Skeletal muscle satellite cell (primary cell): Measurements from ENCODE around the gene HSD3B7.

Source experiments
- H3K27me3 ChIP-seq: 2 replicates; pipeline ENCODE4 v1.7.0; 2013; ENCODE audit warnings: low read length; ENCODE audit not compliant: control insufficient read depth, insufficient read depth
- H3K36me3 ChIP-seq: 2 replicates; pipeline ENCODE4 v1.7.0; 2013; ENCODE audit warnings: mild to moderate bottlenecking, control low read depth, low read length; ENCODE audit not compliant: insufficient read depth
- H3K4me1 ChIP-seq: 2 replicates; pipeline ENCODE4 v1.7.0; 2013; ENCODE audit warnings: low read length; ENCODE audit not compliant: control insufficient read depth, insufficient read depth
- H3K4me2 ChIP-seq: 2 replicates; pipeline ENCODE4 v1.7.0; 2013; ENCODE audit warnings: mild to moderate bottlenecking, low read length
- H3K4me3 ChIP-seq: 2 replicates; pipeline ENCODE4 v1.7.0; 2013; ENCODE audit warnings: low read length
- H3K9ac ChIP-seq: 2 replicates; pipeline ENCODE4 v1.7.0; 2013; ENCODE audit warnings: mild to moderate bottlenecking, low read depth, low read length, moderate library complexity
- H3K9me3 ChIP-seq: replicated peaks from 2 replicates; pipeline ENCODE4 v1.7.0; 2013; ENCODE audit warnings: mild to moderate bottlenecking, control low read depth, low read length

HSD3B7 gene

GRCh38 chr16:30949650-30950515 is 35.1 kb upstream of the HSD3B7 start:
- H3K9ac ChIP-seq, result peak overlapping the region; percentile 85
- no peaks in the 10 kb centered on the region for H3K9me3 ChIP-seq
- peaks cover 22% of the 10 kb centered on the region for H3K4me1 ChIP-seq
- H3K36me3 ChIP-seq, result peaks cover 5% of the 10 kb centered on the region
- no peaks in the 10 kb centered on the region for H3K27me3 ChIP-seq
- H3K4me3 ChIP-seq, result peak overlapping the region; percentile 76
- peak overlapping the region; percentile 98 for H3K4me2 ChIP-seq

DNA sequence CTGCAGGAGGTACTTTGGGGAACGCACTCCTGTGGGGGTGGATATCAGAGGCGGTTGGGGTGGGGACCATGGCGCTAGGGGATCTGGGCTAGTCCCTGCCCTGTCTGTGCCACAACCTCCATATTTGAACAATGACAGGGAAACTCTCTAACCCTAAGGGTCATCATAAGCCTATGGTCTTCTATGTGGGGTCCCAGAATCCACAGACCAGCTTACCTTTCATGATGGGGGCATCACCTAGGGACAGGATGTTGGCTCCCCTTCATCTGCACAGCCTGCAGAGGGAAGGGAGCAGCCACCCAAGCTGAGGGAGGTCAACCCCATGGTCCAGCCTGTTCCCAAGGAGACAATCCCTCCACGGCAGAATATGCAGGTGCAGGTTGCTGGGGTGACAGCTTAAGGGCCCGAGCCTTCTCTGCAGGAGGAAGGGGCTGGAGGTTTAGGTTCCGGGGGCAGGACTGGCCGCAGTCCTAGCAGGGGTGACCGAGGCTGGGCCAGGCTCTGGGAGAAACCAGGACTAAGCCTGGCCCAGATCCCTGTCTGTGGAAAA is 34.4 kb upstream of the HSD3B7 start:
- H3K36me3 ChIP-seq, result peaks cover 5% of the 10 kb centered on the region
- peaks cover 22% of the 10 kb centered on the region for H3K4me1 ChIP-seq
- no peaks in the 10 kb centered on the region for H3K27me3 ChIP-seq
- H3K4me2 ChIP-seq, result peak overlapping the region; percentile 98
- peak overlapping the region; percentile 76 for H3K4me3 ChIP-seq
- peak overlapping the region; percentile 85 for H3K9ac ChIP-seq
- no peaks in the 10 kb centered on the region for H3K9me3 ChIP-seq

DNA sequence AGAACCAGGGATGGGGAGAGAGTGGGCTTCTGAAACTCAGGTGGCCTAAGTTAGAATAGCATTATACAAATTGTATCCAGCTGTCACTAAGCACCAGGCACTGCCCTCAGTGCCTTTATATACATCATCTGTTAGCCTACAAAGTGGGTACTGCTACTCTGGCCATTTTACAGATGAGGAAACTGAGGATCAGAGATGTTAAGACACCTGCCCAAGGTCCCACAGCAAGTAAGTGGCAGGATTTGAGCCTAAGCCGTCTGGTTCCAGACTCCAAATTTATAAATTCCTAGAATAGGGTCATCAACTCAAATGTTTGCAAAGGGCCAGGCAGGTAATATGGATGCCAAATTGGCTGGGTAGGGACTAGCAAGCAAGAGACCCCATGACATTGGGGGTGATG is 33.8 kb upstream of the HSD3B7 start:
- Histone ChIP-seq H3K27me3 (no peaks in the 10 kb centered on the region), H3K4me3 (no peak overlapping the region), H3K4me1 (peaks cover 22% of the 10 kb centered on the region), H3K36me3 (peaks cover 5% of the 10 kb centered on the region), H3K4me2 (no peak overlapping the region), H3K9me3 (no peaks in the 10 kb centered on the region), H3K9ac (no peak overlapping the region)

DNA sequence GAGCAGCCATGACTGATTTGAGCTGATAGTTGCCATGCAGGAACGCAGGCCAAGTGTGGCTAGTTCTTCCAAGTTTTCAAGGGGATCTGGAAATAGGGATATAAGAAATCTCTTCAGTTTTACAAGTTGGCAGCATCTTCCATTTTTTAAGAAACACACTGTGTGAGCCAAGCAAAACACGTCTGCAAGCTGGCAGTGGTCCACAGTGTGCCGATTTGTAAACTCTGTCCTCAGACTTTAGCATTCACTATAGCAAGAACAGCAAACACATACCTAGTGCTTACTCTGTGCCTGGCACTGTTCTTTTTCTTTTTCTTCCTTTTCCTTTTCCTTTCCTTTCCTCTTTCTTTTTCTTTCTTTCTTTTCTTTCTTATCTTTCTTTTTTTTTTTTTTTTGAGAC is 33.3 kb upstream of the HSD3B7 start:
- Histone ChIP-seq H3K9ac (no peak overlapping the region), H3K4me2 (no peak overlapping the region), H3K27me3 (no peaks in the 10 kb centered on the region), H3K4me1 (peaks cover 26% of the 10 kb centered on the region), H3K9me3 (no peaks in the 10 kb centered on the region), H3K4me3 (no peak overlapping the region), H3K36me3 (peaks cover 5% of the 10 kb centered on the region)

DNA sequence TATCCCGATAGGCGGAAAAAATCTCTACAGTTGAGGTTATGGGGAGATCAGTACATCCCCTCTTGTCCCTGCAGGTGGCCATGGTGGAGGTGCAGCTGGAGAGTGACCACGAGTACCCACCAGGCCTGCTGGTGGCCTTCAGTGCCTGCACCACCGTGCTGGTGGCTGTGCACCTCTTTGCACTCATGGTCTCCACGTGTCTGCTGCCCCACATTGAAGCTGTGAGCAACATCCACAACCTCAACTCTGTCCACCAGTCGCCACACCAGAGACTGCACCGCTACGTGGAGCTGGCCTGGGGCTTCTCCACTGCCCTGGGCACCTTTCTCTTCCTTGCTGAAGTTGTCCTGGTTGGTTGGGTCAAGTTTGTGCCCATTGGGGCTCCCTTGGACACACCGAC is 31.9 kb upstream of the HSD3B7 start:
- peaks cover 28% of the 10 kb centered on the region for H3K4me1 ChIP-seq
- H3K36me3 ChIP-seq, result peaks cover 5% of the 10 kb centered on the region
- H3K9ac ChIP-seq, result no peak overlapping the region
- no peak overlapping the region for H3K4me2 ChIP-seq
- no peaks in the 10 kb centered on the region for H3K9me3 ChIP-seq
- no peak overlapping the region for H3K4me3 ChIP-seq
- H3K27me3 ChIP-seq, result no peaks in the 10 kb centered on the region

DNA sequence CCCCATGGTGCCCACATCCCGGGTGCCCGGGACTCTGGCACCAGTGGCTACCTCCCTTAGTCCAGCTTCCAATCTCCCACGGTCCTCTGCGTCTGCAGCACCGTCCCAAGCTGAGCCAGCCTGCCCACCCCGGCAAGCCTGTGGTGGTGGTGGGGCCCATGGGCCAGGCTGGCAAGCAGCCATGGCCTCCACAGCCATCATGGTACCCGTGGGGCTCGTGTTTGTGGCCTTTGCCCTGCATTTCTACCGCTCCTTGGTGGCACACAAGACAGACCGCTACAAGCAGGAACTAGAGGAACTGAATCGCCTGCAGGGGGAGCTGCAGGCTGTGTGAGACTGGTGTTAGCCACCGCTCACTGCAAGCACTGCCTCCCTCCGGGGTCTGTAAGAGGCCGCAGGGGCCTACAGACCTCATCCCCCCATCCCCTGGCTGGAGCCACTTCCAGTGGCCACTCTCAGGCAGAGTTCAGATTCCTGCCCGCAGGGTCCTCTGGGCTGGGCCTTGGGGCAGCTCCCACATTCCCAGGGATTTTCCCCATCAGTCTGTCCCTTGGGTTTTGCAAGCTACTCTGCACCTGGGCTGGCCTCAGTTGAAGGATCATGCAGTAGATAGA is 31.4 kb upstream of the HSD3B7 start:
- Histone ChIP-seq H3K4me1 (peaks cover 30% of the 10 kb centered on the region), H3K4me2 (peak overlapping the region; percentile 23), H3K9ac (no peak overlapping the region), H3K36me3 (peaks cover 5% of the 10 kb centered on the region), H3K9me3 (no peaks in the 10 kb centered on the region), H3K27me3 (no peaks in the 10 kb centered on the region), H3K4me3 (no peak overlapping the region)

GRCh38 chr16:30954993-30955392 is 30.0 kb upstream of the HSD3B7 start:
- Histone ChIP-seq H3K4me2 (no peak overlapping the region), H3K4me1 (peaks cover 35% of the 10 kb centered on the region), H3K9ac (no peak overlapping the region), H3K27me3 (no peaks in the 10 kb centered on the region), H3K36me3 (peaks cover 16% of the 10 kb centered on the region), H3K4me3 (no peak overlapping the region), H3K9me3 (no peaks in the 10 kb centered on the region)

GRCh38 chr16:30956601-30957455 is 28.2 kb upstream of the HSD3B7 start:
- Histone ChIP-seq H3K4me1 (peaks cover 21% of the 10 kb centered on the region), H3K9ac (peak overlapping the region; percentile 100), H3K4me2 (peak overlapping the region; percentile 98), H3K27me3 (no peaks in the 10 kb centered on the region), H3K9me3 (no peaks in the 10 kb centered on the region), H3K36me3 (peaks cover 33% of the 10 kb centered on the region), H3K4me3 (peak overlapping the region; percentile 99)

DNA sequence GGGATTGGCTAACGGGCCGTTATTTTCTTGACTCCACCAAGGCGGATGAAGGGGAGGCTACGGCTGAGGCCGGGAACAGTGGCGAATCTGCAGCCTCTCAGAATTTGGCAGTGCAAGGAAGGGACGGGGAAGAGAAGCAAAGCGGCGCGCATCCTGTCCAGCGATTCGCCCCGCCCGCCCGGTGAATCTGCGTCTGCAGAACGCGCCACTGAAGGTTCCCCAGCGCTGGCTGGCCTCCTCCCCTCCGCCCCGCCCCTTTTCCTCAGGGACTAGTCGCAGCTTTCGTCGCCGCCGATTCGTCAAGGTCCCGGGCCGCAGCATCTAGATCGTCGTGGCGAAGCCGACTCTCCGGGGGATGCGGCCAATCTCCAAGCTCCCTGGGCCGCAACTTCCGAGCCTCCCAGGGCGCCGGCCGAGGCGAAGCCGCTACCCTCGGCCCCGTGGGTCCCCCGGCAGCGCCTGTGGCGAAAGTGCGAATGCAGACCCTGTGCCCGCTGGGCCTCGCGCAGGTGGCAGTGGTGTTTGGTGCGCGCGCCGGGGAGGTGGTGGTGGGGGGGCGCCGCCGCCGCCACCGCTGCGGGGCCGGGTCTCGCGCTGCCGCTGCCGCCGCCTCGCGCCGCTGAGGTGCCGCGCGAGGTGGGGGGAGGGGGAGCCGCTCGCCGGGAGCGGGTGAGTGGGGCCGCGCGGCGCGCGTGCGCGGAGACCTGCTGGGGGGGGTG is 27.4 kb upstream of the HSD3B7 start, which contains the start of gene SETD1A:
TSS of gene SETD1A (plus strand) at position 299 of the 719 bp plus-strand sequence. CDS start 978 bp downstream, outside the sequence.
- peaks cover 38% of the 10 kb centered on the region for H3K36me3 ChIP-seq
- peak within 1 kb of the TSS; percentile 99 for H3K4me3 ChIP-seq
- no peaks in the 10 kb centered on the region for H3K9me3 ChIP-seq
- peaks cover 20% of the 10 kb centered on the region for H3K4me1 ChIP-seq
- H3K4me2 ChIP-seq, result peak within 1 kb of the TSS; percentile 98
- peak within 1 kb of the TSS; percentile 100 for H3K9ac ChIP-seq
- no peaks in the 10 kb centered on the region for H3K27me3 ChIP-seq

DNA sequence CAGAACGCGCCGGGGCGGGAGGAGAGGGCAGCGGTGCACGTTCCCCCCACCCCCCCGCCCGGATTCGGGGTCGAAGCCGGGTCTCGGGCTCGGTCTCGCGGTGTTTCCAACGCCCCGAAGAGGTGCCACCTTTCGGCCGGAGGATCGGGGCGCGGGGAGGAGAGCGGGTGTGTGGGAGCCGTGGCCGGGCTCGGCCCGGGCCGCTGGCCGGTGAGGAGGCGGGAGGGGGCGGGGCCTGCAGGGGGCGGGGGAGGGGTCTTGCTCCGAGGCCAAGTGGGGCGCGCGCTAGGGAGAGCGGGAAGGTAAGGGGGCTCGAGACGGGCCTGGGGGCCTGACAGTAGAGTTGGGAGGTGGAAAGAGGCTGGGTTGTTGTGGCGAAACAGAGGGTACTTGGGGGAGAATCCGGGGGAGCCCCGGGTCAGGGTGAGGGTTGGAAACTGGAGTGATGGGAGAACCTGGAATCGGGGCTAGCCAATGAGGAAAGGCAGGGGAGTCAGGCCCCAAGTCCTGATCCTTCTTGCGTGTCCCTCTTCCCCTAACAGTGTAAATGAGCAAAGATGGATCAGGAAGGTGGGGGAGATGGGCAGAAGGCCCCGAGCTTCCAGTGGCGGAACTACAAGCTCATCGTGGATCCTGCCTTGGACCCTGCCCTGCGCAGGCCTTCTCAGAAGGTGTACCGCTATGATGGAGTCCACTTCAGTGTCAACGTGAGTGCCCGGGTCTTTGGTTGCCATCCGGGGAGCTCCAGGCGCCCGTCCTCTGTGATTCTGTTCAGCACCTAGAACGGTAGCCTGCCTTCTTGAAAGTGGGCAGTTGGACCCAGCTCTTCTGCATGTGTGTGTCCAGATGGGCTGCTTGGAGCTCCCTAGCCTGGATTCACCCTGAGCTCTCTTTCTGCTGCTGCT is 26.6 kb upstream of the HSD3B7 start:
- Histone ChIP-seq H3K27me3 (no peaks in the 10 kb centered on the region), H3K9ac (peak overlapping the region; percentile 100), H3K4me3 (peak overlapping the region; percentile 99), H3K4me1 (peaks cover 19% of the 10 kb centered on the region), H3K36me3 (peaks cover 42% of the 10 kb centered on the region), H3K4me2 (peak overlapping the region; percentile 98), H3K9me3 (no peaks in the 10 kb centered on the region)
